Kasumi-1 (cell line): ENCODE results near the gene ABLIM3.

Source experiments
- DNase-seq, 2 experiments: peaks; one replicate each; lab custom pipeline; 2025; lab: John Stamatoyannopoulos, UW

The ABLIM3 gene

GRCh38 chr5:149141224-149141956 is at the start of gene ABLIM3:
Gene ABLIM3, plus strand, starts transcription at chr5:149141493. Its CDS starts 603 bp downstream, at chr5:149142096.
- peak; percentile 9 to 40 for DNase-seq

GRCh38 chr5:149093625-149094024 is 47.7 kb upstream of the ABLIM3 start:
- DNase-seq: no peak

DNA sequence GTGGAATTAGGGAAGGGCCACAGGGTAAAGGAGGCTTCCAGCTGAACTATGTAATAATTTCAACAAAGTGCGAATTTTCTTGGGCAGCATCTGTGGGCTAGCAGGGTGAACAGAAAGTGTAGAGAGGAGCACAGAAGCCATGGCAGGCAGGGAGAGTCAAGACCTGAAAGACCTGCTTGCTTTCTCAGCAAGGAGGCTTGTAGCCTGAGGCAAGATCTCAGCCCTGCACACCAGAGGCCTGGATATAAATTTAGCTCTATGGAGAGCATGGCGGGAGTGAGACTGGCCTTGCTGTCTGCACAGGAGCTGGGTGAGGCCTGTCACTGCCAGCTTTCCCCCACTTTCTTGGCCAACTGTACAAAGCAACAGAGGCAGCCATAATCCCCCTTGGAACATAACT is 46.3 kb upstream of the ABLIM3 start:
- DNase-seq: no peak

DNA sequence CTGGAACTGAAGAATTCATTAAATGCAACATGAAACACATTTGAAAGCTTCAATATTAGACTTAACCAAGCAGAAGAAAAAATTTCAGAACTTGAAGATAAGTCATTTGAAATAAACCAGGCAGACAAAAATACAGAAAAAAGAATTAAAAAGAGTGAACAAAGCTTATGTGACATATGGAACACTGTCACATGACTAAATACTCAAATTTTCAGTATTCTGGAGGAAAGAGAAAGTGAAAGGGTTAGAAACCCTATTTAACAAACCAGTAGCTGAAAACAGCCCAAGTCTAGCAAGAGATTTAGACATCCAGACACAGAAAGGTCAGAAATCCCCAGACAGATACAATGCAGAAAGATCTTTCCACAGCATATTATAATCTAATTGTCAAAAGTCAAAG is 41.4 kb upstream of the ABLIM3 start:
- DNase-seq: no peak

- no peak for DNase-seq
Observed at GRCh38 chr5:149100331-149100730, 41.0 kb upstream of the ABLIM3 start.

DNA sequence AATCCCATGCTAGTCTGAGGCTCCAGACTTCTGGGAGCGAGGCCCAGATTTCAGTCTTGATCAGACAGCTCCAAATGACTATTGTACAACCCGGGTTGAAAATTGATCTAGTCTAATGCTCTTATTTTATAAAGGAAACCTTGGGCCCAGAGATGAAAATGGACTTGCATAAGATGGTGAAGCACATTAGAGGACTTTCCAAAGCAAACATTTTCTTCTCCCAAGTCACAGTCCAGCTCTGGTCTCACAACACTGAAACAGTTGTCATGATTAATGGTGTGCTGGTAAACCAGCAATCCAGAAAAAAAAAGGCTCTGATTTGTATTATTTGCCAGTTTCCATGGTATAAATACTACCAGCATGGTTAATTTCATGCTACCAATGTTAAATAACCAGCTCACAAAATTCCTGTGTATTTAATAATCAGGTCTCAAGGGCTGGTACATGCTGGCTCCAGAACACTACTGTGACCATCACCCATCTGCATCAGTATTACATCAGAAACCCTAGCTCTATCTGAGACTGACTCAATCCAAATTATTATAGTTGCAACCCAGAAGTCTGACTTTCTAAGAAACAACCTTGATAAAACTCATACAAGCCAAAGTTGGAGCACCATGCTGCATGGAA is 32.5 kb upstream of the ABLIM3 start:
- DNase-seq: no peak

- no peak for DNase-seq
Observed at GRCh38 chr5:149110406-149110805, 30.9 kb upstream of the ABLIM3 start.

GRCh38 chr5:149113669-149114068 is 27.6 kb upstream of the ABLIM3 start:
- DNase-seq: no peak

DNA sequence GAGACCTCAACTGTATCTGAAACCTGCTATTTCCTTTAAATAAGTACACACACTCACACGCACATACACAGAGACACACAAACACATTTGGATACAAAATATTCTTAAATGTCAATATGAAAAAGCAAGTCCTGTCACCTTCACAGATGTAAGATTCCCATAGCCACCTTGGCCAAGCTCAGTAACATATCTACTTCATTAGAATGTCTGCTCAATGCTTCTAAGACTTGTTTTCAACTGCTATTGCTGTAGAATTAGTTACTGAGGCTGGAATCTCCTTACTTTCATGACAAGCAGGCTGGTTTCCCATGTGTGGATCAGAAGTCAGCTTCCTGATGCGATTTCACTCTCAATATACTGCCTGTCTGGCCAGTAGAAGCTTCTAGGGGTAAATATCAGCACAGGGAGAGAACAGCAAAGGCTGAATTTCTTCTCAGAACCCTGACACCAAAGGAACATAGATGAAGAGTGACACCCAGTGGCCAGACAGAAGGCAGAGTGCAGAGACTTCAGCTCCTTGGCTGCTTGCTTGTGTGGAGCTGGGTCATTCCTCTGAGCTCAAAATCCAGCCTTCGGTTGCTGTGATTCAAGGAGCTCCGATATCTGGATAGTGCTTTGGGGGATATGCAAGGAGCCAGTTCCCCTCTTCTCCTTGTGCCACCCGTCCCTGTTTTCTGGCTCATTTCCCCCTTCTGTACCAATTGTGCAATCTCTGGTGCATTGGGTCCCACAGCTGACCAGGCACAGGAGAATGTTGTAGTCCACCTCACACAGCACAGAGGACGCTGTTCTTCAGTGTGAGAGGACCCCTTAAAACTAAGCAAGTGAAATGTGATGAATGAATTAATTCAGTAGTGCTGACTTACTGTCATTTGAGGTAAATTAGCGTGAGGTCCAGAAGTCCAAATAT is 26.6 kb upstream of the ABLIM3 start:
- DNase-seq: peak; percentile 91 to 92

GRCh38 chr5:149117970-149118369 is 23.3 kb upstream of the ABLIM3 start:
- no peak for DNase-seq

DNA sequence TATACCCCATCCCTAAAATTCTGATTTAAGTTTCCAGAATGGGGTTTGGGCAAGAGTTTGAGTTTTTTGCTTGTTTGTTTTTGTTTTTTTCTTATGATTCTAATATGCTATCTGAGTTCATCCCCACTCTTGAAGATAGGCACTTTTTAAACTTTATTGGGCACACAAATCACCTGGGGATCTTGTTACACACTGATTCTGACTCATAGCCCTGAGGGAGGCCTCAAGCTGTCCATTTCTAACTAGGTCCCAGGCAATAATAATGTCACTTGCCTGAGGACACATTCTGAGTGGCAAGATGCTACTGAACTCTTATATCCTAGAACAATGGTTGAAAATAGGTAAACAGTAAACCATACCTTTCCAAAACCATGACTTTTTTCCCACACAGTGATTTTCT is 22.8 kb upstream of the ABLIM3 start:
- no peak for DNase-seq

DNA sequence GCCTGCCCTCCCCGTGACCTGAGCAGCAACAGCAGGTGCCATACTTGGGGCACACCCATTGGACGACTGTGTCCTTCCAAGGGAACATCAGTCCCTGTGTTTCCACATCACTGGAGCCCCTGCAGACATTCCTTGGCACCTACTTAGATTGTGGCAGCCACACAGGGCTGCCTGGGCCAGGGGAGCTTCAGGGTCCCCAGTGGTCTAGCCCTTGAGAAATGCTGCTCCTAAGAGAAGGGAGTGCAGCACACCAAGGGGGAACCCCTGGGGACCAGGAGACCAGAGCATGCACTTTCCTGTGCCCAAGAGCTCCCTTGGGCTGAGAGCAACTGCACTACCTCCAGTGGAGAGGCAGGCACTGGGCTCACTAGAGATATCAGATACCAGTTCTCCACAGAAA is 20.1 kb upstream of the ABLIM3 start:
- no peak for DNase-seq

- no peak for DNase-seq
Observed at GRCh38 chr5:149123211-149123610, 18.1 kb upstream of the ABLIM3 start.

- no peak for DNase-seq
Observed at GRCh38 chr5:149125386-149125891, 15.9 kb upstream of the ABLIM3 start.

DNA sequence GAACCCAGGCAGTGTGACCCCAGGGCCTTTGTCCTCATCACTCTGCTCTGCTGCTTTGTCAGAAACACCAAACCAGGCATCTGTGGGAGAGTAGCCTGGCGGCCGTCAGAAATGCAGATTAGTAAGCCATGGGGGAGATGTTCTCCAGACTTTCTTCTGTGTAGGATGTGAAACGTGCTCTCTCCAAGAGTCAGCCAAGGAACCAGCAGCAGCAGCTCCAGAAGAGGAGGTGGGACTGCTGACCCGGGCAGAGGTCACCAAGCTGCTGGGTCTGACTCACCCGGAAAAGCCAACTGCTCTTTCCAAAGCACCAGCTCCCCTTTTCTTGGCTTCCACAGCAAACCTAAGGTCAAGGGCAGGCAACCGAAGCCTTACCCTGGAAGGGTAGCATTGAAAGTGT is 14.4 kb upstream of the ABLIM3 start:
- no peak for DNase-seq

GRCh38 chr5:149127394-149127955 is 13.8 kb upstream of the ABLIM3 start:
- no peak for DNase-seq

- DNase-seq: peak; percentile 60 to 79
Observed at GRCh38 chr5:149128023-149128875, 13.0 kb upstream of the ABLIM3 start.

DNA sequence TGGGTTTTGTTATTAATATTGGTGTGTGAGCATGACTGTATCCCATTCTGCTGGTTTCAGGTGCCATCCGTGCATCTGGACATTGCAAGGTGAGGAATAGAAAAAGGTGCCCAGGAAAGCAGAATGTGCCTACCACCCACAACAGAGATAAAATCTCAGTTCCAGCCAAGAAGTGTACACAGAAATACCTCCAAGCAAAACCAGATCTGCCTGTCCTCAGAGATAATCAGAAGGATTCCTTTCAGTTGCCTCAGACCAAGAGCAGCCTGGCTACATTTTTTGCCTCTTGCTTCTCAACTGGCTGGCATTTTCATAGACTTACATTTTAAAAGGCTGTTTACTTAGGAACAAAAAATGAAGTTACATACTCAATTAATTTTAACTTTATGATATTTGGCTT is 12.1 kb upstream of the ABLIM3 start:
- DNase-seq: no peak

- DNase-seq: no peak
Observed at GRCh38 chr5:149130121-149130914, 11.0 kb upstream of the ABLIM3 start.

- no peak for DNase-seq
Observed at GRCh38 chr5:149132474-149132873, 8.8 kb upstream of the ABLIM3 start.
